Measurements from ENCODE around the gene SMIM38.
A peak's percentile ranks its signal among the peaks of the same experiment; 100 is the strongest.

The SMIM38 gene

DNA sequence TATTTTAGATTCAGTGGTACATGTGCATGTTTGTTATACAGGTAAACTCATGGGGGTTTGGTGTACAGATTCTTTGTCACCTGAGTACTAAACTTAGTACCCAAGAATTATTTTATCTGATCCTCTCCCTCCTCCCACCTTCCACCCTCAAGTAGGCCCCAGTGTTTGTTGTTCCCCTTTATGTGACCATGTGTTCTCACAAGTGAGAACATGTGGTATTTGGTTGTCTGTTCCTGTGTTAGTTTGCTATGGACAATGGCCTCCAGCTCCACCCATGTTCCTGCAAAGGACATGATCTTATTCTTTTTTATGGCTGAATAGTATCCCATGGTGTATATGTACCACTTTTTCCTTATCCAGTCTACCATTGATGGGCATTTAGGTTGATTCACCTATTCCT, 6.8 kb downstream of the SMIM38 start:
- no peak for DNase-seq

- no peak for DNase-seq
These were observed 8.1 kb downstream of the SMIM38 start for GRCh38 chr11:69163842-69164241.

- no peak for DNase-seq
These were observed 9.1 kb downstream of the SMIM38 start for GRCh38 chr11:69164824-69165223.

- DNase-seq, result no peak
These were observed 10.0 kb downstream of the SMIM38 start for GRCh38 chr11:69165775-69166174.

DNA sequence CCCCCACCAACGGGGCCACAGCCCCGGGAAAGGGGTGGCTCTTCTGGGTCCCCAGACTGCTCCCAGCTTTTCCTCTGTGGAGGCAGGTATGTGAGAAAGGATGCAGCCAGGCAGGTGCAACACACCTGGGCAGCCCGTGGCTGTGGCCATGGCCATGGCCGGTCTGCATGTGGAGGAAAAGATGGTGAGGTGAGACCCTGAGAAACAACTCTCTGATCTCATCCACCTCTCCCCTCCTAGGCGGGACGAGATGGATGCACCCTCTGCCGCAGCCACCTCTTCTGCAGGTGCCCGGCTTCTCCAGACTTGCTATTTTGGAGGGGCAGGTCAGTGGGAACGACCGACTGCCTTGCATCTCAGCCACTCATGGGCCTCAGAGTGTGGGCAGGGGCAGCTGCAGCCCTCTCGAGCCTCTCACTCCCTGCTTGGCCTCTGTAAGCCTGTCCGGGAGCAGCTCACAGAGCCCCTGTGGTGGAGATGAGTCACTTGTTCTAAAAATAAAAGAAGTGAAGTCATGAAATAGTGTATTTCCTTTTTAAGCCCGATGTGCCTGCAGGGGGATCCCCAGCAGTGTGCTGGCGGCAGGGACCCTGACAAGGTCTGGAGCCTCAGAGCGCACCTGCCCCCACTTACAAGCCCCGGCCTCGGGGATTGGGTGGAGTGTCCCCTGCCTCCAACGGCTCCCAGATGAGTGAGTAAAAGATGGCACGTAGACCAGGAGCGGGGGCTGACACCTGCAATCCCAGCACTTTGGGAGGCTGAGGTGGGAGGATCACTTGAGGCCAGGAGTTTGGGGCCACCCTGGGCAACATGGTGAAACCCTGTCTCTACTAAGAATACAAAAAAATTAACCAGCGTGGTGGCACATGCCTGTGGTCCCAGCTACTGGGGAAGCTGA, 10.7 kb downstream of the SMIM38 start:
- DNase-seq, result peak; percentile 71

DNA sequence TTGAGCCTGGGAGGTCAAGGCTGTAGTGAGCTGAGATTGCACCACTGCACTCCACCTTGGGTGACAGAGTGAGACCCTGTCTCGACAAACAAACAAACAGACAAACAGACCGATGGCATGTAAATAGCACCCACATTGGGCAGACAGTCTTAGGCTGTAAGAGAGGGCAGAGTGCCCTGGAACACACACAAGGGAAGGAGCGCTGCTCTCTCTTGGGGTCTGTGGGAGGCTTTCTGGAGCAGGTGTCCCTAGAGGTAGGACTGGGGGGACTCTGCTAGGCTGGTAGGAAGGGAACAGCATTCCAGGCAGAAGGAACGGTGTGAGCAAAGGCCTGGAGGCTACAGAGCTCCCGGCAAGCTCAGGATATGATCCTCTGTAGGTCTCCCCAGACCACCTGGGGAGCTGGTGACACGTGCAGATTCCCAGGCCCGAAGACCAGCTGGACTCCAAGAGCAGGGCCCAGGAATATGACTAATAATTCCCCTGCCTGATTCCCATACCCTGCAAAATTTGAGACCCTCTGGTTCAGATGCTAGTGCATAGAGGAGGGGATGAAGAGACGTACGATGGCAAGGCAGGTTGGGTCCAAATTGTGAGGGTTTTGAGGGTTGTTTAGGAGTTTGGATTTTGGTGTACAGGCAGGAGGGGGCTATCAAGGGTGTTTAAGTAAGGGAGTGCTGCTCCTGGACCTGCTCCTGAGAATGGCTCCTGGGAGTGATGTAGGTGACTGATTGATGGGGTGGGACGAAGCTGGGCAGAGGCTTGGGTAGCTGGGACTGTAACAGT, 11.6 kb downstream of the SMIM38 start:
- no peak for DNase-seq

GRCh38 chr11:69167916-69168691, 12.4 kb downstream of the SMIM38 start:
- no peak for DNase-seq

GRCh38 chr11:69169479-69169878, 13.7 kb downstream of the SMIM38 start:
- no peak for DNase-seq

DNA sequence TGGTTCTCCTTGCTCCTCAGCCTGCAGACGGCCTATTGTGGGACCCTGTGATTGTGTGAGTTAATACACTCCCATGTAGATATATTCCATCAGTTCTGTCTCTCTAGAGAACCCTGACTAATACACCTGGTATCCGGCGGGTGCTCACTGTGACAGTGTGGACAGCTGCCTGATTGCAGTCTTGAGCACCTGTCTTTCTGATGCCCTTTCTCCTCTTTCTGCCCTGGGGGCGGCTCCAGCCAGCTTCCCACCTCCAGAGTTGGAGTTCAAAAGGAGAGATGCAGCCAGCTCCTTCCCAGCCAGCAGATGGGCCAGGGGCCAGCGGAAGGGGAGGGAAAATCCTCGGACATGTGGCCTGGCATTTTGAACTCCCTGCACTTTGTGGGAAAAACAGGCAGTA, 15.0 kb downstream of the SMIM38 start:
- no peak for DNase-seq

- no peak for DNase-seq
These were observed 15.9 kb downstream of the SMIM38 start for GRCh38 chr11:69171476-69172240.

- peak; percentile 11 for DNase-seq
These were observed 16.9 kb downstream of the SMIM38 start for GRCh38 chr11:69172674-69173073.

DNA sequence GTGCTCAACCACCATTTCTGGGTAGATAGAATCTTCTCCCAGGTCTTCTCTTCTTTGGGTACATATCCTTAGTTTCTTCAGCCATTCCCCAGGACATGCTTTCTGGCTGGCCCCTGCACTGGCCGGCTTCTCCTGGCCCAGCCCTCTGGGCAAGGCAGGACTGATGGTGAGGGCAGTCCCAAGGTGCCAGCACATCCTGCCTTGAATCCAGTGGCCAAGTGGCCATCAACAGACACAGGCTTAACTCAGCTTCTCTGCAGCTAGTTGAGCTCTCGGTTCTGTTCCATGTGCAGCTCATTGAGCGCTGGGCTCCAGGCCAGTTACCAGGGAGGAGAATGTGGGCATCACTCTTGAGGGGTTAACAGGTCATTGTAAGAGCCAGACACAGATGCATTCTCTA, 17.6 kb downstream of the SMIM38 start:
- no peak for DNase-seq

DNA sequence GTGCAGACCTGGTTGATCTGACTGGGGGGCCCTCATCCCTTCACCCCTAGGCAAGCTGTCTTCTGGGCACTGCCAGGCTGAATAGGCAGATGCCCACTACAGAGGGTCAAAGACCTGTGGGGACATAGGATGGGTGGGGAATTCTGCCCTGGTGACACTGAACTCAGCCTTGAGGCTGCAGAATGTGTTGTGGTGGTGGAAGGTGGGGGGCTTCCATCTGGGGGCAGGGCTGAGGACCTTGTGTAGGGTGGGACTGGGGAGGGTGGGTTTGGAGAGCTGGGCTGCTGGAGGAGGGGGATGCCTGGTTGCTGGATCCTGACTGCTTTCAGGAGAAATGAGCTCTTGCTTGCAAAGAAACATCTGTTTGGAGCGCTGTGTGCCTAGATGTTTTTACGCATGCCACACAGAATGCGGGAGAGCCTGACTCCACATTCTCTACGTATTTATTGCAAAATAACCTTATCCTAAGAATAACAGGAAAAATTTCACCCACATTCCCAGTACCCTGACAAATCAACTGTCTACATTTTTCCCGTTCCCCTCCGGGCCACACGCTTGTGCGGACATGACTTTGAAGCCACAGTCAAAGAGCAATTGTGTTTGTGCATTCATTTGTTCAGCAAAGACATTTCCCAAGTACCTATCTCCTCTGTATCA, 18.3 kb downstream of the SMIM38 start:
- DNase-seq, result no peak

GRCh38 chr11:69174841-69175240, 19.1 kb downstream of the SMIM38 start:
- DNase-seq, result no peak

- no peak for DNase-seq
These were observed 23.2 kb downstream of the SMIM38 start for GRCh38 chr11:69178819-69179482.

DNA sequence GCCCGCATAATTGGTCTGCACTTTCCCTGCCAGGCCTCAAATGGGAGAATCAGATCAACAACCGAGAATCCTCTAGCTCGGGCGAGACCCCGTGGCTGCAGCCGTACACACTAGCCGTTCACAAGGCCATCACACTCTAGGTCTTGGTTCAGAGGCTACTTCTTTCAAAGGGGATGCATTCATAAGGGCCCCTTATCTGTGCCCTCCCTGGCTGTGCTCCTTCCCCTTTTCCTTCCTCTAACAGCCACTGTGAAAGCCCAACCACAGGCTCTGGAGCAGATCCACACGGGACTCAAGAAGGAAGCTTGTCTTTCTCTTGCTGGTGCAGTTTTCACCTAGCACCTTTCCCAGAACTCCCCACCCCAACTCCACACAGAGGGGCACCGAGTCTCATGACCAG, 24.5 kb downstream of the SMIM38 start:
- DNase-seq, result no peak

DNA sequence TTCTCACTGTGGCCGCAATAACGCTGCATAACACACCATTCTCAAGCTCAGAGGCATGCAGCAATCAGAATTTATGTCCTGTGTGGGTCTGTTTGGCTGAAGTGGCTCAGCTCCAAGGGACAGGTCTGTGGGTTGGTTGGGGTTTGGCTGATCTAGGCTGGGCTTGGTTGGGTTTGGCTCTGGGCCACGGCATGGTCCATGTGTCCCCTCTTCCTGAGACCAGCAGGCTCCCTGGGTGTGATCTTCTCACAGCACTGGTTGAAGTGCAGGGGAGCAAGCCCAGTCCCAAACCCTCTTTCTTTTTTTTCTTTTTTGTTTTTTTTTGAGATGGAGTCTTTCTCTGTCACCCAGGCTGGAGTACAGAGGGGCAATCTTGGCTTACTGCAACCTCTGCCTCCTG, 25.0 kb downstream of the SMIM38 start:
- DNase-seq, result no peak

DNA sequence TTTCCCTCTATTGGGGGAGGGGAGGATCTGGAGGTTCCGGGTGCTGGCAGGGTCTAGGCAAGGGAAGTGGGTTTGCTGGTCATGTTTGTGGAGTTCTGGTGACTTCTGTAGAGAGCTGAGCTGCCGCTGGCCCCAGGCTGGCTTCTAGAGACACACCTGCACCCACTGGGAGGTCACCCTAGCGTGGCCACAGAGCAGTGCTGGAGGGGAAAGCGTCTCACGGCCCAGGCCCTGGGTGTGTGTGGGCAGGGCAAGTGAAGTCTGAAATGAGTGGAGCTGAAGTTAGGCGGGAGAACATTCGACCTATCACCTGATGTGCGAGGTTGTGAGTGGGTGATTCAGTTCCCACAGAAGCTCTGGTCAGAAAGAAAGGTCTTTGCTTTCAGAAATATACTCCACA, 27.9 kb downstream of the SMIM38 start:
- DNase-seq, result no peak

GRCh38 chr11:69186316-69187260, 30.9 kb downstream of the SMIM38 start:
- DNase-seq, result no peak

DNA sequence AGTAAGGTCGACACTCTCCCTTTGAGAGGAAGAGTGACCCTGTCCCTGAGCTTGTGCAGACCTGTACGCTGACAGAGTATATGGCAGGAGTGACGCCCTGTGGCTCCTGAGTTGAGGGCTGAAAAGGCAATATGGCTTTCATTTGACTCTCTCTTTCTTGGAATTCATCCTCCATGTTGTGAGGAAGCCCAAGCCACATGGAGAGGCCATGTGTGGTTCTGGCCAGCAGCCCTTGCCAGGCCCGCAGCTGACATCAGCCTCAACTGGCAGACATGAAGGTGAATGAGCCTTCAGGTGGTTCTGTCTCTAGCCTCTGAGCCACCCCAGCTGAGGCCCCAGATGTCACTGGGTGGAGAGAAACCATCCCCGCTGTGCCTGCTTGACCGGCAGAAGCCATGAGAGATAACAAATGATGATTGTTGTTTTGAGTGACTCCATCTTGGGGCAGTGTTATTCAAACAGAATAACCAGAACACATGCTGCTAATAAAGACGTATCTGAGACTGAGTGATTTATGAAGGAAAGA, 31.9 kb downstream of the SMIM38 start:
- DNase-seq, result no peak
